Nephron (organoid): ENCODE measurements around the gene COL15A1.

Experiments
- H3K27ac Mint-ChIP-seq, 3 experiments: 2 replicates each; pipeline ENCODE4 v1.8.0; 2020; ENCODE audit warnings: mixed read lengths in 3 of 3, mild to moderate bottlenecking in 2 of 3, moderate library complexity in 1 of 3
- H3K27me3 Mint-ChIP-seq: 2 replicates; pipeline ENCODE4 v1.8.0; 2021; ENCODE audit warnings: low read depth, mild to moderate bottlenecking, moderate library complexity, mixed read lengths
- H3K36me3 Mint-ChIP-seq: 2 replicates; pipeline ENCODE4 v1.8.0; 2020; ENCODE audit warnings: low read depth, mixed read lengths
- H3K4me1 Mint-ChIP-seq: 2 replicates; pipeline ENCODE4 v1.8.0; 2020; ENCODE audit warnings: mixed read lengths
- H3K4me3 Mint-ChIP-seq, 3 experiments: 2 replicates each; pipeline ENCODE4 v1.8.0; 2020; ENCODE audit warnings: mild to moderate bottlenecking in 3 of 3, mixed read lengths in 3 of 3, moderate library complexity in 2 of 3
- H3K9me3 Mint-ChIP-seq: 2 replicates; pipeline ENCODE4 v1.8.0; 2020; ENCODE audit warnings: mixed read lengths
- CTCF ChIP-seq, 3 experiments: fragments of 200-600 bp; sonication (generic); IDR thresholded peaks; one replicate each; pipeline ENCODE4 v1.5.0; 2021; ENCODE audit warnings: antibody characterized with exemption in 3 of 3; ENCODE audit not compliant: unreplicated experiment in 3 of 3

The COL15A1 gene

GRCh38 chr9:99114846-99115500 lies 171.3 kb downstream of the COL15A1 start:
- Mint-ChIP-seq H3K27me3 (no peaks in the 10 kb centered on the region), H3K4me3 (no peak overlapping the region), H3K27ac (peak overlapping the region in 1 of 3 experiments; percentile 25), H3K36me3 (no peaks in the 10 kb centered on the region), H3K4me1 (peaks cover 53% of the 10 kb centered on the region), H3K9me3 (no peaks in the 10 kb centered on the region)
- no peak for TF ChIP-seq CTCF (IDR thresholded peaks at IDR 0.05; ENCODE audit: unreplicated experiment in 3 of 3)

DNA sequence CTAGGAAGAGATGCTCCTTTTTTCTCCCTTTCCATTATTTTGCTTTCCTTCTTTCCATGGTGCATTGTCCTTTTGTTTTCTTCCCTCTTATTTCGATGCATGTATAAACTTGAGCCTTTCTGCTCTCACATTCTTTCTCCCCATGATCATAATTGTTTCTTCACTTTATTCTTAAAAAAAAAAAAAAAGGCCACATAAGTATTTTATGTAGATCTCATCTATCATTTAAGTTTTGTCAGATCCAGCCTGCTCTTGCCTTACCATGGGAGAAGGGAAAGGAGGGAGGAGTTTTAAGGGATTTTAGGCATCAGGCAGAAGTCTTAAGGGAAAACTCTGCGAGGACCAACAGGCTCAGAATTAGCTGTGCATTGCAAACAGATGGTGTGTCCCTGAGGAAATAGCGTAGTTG lies 172.3 kb downstream of the COL15A1 start:
- no peaks in the 10 kb centered on the region for H3K36me3 Mint-ChIP-seq
- no peak for TF ChIP-seq CTCF (IDR thresholded peaks at IDR 0.05; ENCODE audit: unreplicated experiment in 3 of 3)
- H3K4me1 Mint-ChIP-seq: peaks cover 63% of the 10 kb centered on the region
- no peaks in the 10 kb centered on the region for H3K9me3 Mint-ChIP-seq
- H3K27me3 Mint-ChIP-seq: no peaks in the 10 kb centered on the region
- H3K4me3 Mint-ChIP-seq: no peak overlapping the region
- peak overlapping the region in 1 of 3 experiments; percentile 11 for H3K27ac Mint-ChIP-seq

DNA sequence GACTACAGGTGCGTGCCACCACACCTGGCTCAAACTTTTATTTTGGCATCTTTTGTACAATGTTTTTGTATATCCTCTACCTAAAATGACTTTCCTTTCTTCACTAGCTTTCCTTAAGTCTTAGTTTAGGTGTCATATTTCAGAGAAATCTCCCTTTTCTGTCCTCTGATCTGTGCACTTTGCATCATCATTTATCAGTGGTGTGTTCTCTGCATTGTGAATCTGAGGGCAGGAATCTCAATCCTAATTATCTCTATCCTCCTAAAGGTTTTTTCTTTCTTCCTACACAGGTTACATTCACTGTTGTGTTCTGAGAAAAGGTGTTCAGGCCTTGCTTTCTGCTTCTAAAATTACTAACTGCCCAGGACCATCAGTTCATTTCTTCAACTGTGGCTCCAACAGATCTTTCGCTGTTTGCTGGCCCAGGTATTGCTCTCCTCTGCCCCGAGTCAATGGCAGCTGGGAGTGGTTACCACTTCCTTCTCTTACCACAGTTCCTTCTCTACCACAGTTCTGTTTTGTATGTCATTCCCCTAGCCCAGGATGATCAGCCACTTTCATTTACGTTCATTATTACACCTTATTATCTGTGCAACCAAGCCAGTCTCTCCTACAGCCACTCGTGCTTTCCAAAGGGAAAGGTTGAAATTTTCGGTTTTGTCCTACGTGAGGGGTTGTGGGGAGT lies 175.2 kb downstream of the COL15A1 start:
- H3K27ac Mint-ChIP-seq: no peak overlapping the region
- no peak for TF ChIP-seq CTCF (IDR thresholded peaks at IDR 0.05; ENCODE audit: unreplicated experiment in 3 of 3)
- no peak overlapping the region for H3K4me3 Mint-ChIP-seq

DNA sequence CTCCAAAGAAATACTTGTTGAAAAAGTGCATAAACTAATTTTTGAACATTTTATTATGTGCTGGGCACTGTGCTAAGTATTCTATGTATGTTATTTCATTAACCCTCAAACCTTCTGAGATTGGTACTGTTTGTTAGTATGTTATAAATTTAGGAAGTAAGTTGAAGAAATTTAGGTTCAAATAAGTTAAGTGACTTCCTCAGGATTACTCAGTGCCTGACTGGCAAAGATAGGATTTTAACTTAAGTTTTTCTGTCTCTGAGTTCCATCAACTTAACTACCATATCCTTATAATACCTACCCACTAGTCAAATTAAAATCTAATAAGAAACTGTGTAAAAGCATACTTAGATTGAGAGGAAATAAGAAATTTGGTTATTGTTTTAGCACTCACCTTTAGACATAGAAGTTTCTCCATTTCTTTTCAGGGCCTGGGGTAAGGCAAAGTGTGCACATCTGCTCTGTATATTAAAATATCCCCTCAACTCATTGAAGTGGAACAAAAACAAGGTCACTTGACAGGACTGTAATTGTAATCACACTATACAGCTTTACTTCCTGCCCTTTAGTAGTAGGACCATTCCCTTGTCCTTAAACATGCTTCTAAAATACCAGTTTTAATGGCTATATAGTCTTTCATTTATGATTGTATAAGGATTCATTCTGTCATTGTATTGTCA lies 176.4 kb downstream of the COL15A1 start:
- H3K27me3 Mint-ChIP-seq: no peaks in the 10 kb centered on the region
- no peaks in the 10 kb centered on the region for H3K36me3 Mint-ChIP-seq
- no peak overlapping the region for H3K27ac Mint-ChIP-seq
- H3K4me3 Mint-ChIP-seq: no peak overlapping the region
- no peak for TF ChIP-seq CTCF (IDR thresholded peaks at IDR 0.05; ENCODE audit: unreplicated experiment in 3 of 3)
- no peaks in the 10 kb centered on the region for H3K9me3 Mint-ChIP-seq
- H3K4me1 Mint-ChIP-seq: peaks cover 40% of the 10 kb centered on the region

More for the DNA sequence above, 175.2 kb downstream of the COL15A1 start:
- Mint-ChIP-seq H3K9me3 (no peaks in the 10 kb centered on the region), H3K27me3 (no peaks in the 10 kb centered on the region), H3K4me1 (peaks cover 44% of the 10 kb centered on the region), H3K36me3 (no peaks in the 10 kb centered on the region)
